H9 (cell line): ENCODE results near the gene SEMA5A. TPM values are rescaled to one million over a fixed set of nuclear protein-coding genes. Genes with fewer than 3 reads are reported as not detected.

Source experiments
- DNase-seq: peaks from one replicate; pipeline ENCODE4 v3.0.0-alpha.2; 2017
- H2AFZ ChIP-seq: one replicate; pipeline ENCODE4 v1.6.1; 2013; ENCODE audit warnings: mild to moderate bottlenecking, low read length, control low read depth, moderate library complexity
- H2AK5ac ChIP-seq: 2 replicates; pipeline ENCODE4 v1.6.1; 2013; ENCODE audit warnings: low read length, control low read depth, mixed read lengths; ENCODE audit not compliant: insufficient read length
- H2BK120ac ChIP-seq: one replicate; pipeline ENCODE4 v1.6.1; 2013; ENCODE audit warnings: low read depth, mild to moderate bottlenecking, low read length, control low read depth, inconsistent platforms; ENCODE audit not compliant: poor library complexity, severe bottlenecking
- H2BK12ac ChIP-seq: 2 replicates; pipeline ENCODE4 v1.6.1; 2013; ENCODE audit warnings: low read length, control low read depth, mixed read lengths, low read depth; ENCODE audit not compliant: insufficient read length
- H2BK15ac ChIP-seq: 2 replicates; pipeline ENCODE4 v1.6.1; 2013; ENCODE audit warnings: low read depth, low read length, control low read depth
- H2BK20ac ChIP-seq: one replicate; pipeline ENCODE4 v1.6.1; 2013; ENCODE audit warnings: low read depth, mild to moderate bottlenecking, low read length, control low read depth, inconsistent platforms; ENCODE audit not compliant: poor library complexity, severe bottlenecking
- H2BK5ac ChIP-seq: 2 replicates; pipeline ENCODE4 v1.6.1; 2013; ENCODE audit warnings: low read length, control low read depth, mixed read lengths; ENCODE audit not compliant: insufficient read length
- H3K14ac ChIP-seq: 2 replicates; pipeline ENCODE4 v1.6.1; 2013; ENCODE audit warnings: low read length, control low read depth; ENCODE audit not compliant: insufficient read depth
- H3K18ac ChIP-seq: 2 replicates; pipeline ENCODE4 v1.6.1; 2013; ENCODE audit warnings: low read depth, mild to moderate bottlenecking, mixed read lengths, low read length, control low read depth; ENCODE audit not compliant: insufficient read length
- H3K23ac ChIP-seq: 2 replicates; pipeline ENCODE4 v1.6.1; 2013; ENCODE audit warnings: low read length, control low read depth, mixed read lengths, low read depth; ENCODE audit not compliant: insufficient read length
- H3K23me2 ChIP-seq: 2 replicates; pipeline ENCODE4 v1.6.1; 2013; ENCODE audit warnings: low read depth, mild to moderate bottlenecking, mixed read lengths, low read length, control low read depth; ENCODE audit not compliant: insufficient read length, poor library complexity, severe bottlenecking
- H3K27ac ChIP-seq: 2 replicates; pipeline ENCODE4 v1.5.1; 2013; ENCODE audit warnings: low read length, control low read depth, mixed read lengths, low read depth; ENCODE audit not compliant: insufficient read length
- H3K27me3 ChIP-seq: 2 replicates; pipeline ENCODE4 v1.6.1; 2013; ENCODE audit warnings: low read length, control low read depth, inconsistent platforms; ENCODE audit not compliant: insufficient read depth
- H3K4ac ChIP-seq: 2 replicates; pipeline ENCODE4 v1.6.1; 2013; ENCODE audit warnings: low read depth, mild to moderate bottlenecking, control low read depth, inconsistent platforms, low read length, moderate library complexity
- H3K4me1 ChIP-seq: 2 replicates; pipeline ENCODE4 v1.6.1; 2013; ENCODE audit warnings: low read length, control low read depth, inconsistent platforms; ENCODE audit not compliant: insufficient read depth
- H3K4me2 ChIP-seq: 2 replicates; pipeline ENCODE4 v1.6.1; 2013; ENCODE audit warnings: low read length, control low read depth, mixed read lengths; ENCODE audit not compliant: insufficient read length, insufficient read depth
- H3K56ac ChIP-seq: 2 replicates; pipeline ENCODE4 v1.6.1; 2013; ENCODE audit warnings: low read depth, mild to moderate bottlenecking, mixed read lengths, low read length, control low read depth; ENCODE audit not compliant: insufficient read length
- H3K79me1 ChIP-seq: 2 replicates; pipeline ENCODE4 v1.6.1; 2013; ENCODE audit warnings: low read depth, mild to moderate bottlenecking, moderate library complexity, low read length, control low read depth, inconsistent platforms; ENCODE audit not compliant: insufficient read depth, poor library complexity, severe bottlenecking
- H3K79me2 ChIP-seq: 2 replicates; pipeline ENCODE4 v1.6.1; 2013; ENCODE audit warnings: low read length, control low read depth, inconsistent platforms; ENCODE audit not compliant: insufficient read depth
- H3K9ac ChIP-seq: 2 replicates; pipeline ENCODE4 v1.6.1; 2013; ENCODE audit warnings: low read length, control low read depth, mixed read lengths; ENCODE audit not compliant: insufficient read length; ENCODE audit errors: extremely low read depth
- H3K9me3 ChIP-seq: one replicate; pipeline ENCODE4 v1.6.1; 2013; ENCODE audit warnings: low read depth, low read length, inconsistent platforms; ENCODE audit not compliant: control insufficient read depth
- H3T11ph ChIP-seq: one replicate; pipeline ENCODE4 v1.6.1; 2013; ENCODE audit warnings: mild to moderate bottlenecking, low read length, control low read depth, inconsistent platforms
- H4K20me1 ChIP-seq: one replicate; pipeline ENCODE4 v1.6.1; 2013; ENCODE audit not compliant: control insufficient read depth, insufficient read length, insufficient read depth
- H4K5ac ChIP-seq: 2 replicates; pipeline ENCODE4 v1.6.1; 2013; ENCODE audit warnings: low read depth, mild to moderate bottlenecking, mixed read lengths, low read length, control low read depth; ENCODE audit not compliant: insufficient read length
- H4K8ac ChIP-seq: replicated peaks from 2 replicates; pipeline ENCODE4 v1.6.1; 2013; ENCODE audit warnings: low read length, control low read depth, mixed read lengths, low read depth; ENCODE audit not compliant: insufficient read length
- H4K91ac ChIP-seq: 2 replicates; pipeline ENCODE4 v1.6.1; 2013; ENCODE audit warnings: low read depth, mild to moderate bottlenecking, moderate library complexity, mixed read lengths, low read length, control low read depth; ENCODE audit not compliant: insufficient read length
- H3K27ac Mint-ChIP-seq, 3 experiments: 2 replicates in 2 of 3; 3 replicates in 1 of 3; pipeline ENCODE4 v1.8.0; 2020 to 2021; ENCODE audit warnings: mixed read lengths in 3 of 3, mild to moderate bottlenecking in 1 of 3, moderate library complexity in 1 of 3
- H3K27me3 Mint-ChIP-seq: 2 replicates; pipeline ENCODE4 v1.8.0; 2021; ENCODE audit warnings: low read depth, mild to moderate bottlenecking, moderate library complexity, mixed read lengths
- H3K36me3 Mint-ChIP-seq, 3 experiments: 2 replicates in 2 of 3; 3 replicates in 1 of 3; pipeline ENCODE4 v1.8.0; 2020 to 2021; ENCODE audit warnings: low read depth in 3 of 3, mixed read lengths in 3 of 3; ENCODE audit not compliant: insufficient read depth in 1 of 3
- H3K4me1 Mint-ChIP-seq, 2 experiments: 2 replicates each; pipeline ENCODE4 v1.8.0; 2020; ENCODE audit warnings: mixed read lengths in 2 of 2
- H3K4me3 Mint-ChIP-seq, 2 experiments: 2 replicates in 1 of 2; 3 replicates in 1 of 2; pipeline ENCODE4 v1.8.0; 2020 to 2021; ENCODE audit warnings: mild to moderate bottlenecking in 2 of 2, mixed read lengths in 2 of 2, moderate library complexity in 1 of 2
- H3K9me3 Mint-ChIP-seq, 2 experiments: 2 replicates in 1 of 2; 3 replicates in 1 of 2; pipeline ENCODE4 v1.8.0; 2020; ENCODE audit warnings: mild to moderate bottlenecking in 2 of 2, mixed read lengths in 2 of 2, moderate library complexity in 1 of 2
- whole genome bisulfite sequencing: extraction: QIAGEN DNeasy Blood & Tissue Kit; methylation state at CpG from one replicate; pipeline ENCODE4 v1.1.7; 2013; ENCODE audit warnings: missing lambda C conversion rate, low lambda C conversion rate, mixed read lengths; ENCODE audit not compliant: insufficient read length; ENCODE audit errors: extremely low coverage; 5-methylcytosine and 5-hydroxymethylcytosine counted together
- total RNA-seq: library from RNA; stranded (reverse); gene quantifications from 2 replicates; pipeline ENCODE4 v1.2.1, GENCODE V29; 2021
- TF ChIP-seq, protein P1 (sequence below): fragments of 200-600 bp; sonication (generic); conservative IDR thresholded peaks from 3 replicates; pipeline ENCODE4 v1.8.0; 2021; ENCODE audit warnings: antibody characterized with exemption, mild to moderate bottlenecking

SEMA5A gene
- total RNA-seq, 1 experiment from 2014 or later = 4.3 TPM

DNA sequence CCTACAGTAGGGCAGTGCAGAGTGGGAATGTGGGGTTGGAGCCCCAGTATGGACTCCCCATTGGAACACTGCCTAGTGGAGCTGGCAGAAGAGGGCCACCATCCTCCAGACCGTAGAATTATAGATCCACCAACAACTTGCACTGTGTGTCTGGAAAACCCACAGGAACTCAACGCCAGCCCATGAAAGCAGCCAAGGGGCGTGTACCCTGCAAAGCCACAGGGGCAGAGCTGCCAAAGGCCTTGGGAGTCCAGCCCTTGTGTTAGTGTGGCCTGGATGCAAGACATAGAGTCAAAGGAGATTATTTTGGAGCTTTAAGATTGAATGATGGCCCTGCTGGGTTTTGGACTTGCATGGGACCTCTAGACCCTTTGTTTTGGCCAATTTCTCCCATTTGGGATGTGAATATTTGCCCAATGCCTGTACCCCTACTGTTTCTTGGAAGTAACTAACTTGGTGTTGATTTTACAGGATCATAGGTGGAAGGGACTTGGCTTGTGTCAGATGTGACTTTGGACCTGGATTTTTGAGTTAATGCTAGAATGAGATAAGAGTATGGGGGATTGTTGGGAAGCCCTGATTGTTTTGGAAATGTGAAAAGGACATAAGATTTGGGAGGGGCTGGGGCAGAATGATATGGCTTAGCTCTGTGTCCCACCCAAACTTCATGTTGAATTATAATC, 266.8 kb downstream of the SEMA5A start:
- Histone ChIP-seq H2AFZ (no peak overlapping the region), H2BK15ac (no peak overlapping the region), H3K23ac (no peak overlapping the region), H3K27me3 (no peaks in the 10 kb centered on the region), H3K79me2 (no peaks in the 10 kb centered on the region), H2BK20ac (no peak overlapping the region), H2BK120ac (no peak overlapping the region), H3K56ac (no peak overlapping the region), H3K4me1 (no peaks in the 10 kb centered on the region), H3K14ac (no peak overlapping the region), H2BK5ac (no peak overlapping the region), H2BK12ac (no peak overlapping the region), H4K91ac (no peak overlapping the region), H3T11ph (no peak overlapping the region), H4K5ac (no peak overlapping the region), H3K27ac (no peak overlapping the region), H4K20me1 (no peaks in the 10 kb centered on the region), H3K4ac (no peak overlapping the region), H3K9ac (no peak overlapping the region), H2AK5ac (no peak overlapping the region), H3K9me3 (peaks cover 10% of the 10 kb centered on the region), H3K4me2 (no peak overlapping the region), H3K79me1 (no peaks in the 10 kb centered on the region), H3K23me2 (no peaks in the 10 kb centered on the region), H3K18ac (no peak overlapping the region), H4K8ac (no peak overlapping the region)
- Mint-ChIP-seq H3K36me3 (peaks cover 13 to 18% (median 14%) of the 10 kb centered on the region in 3 experiments; a peak in 6 of 7 replicates), H3K27me3 (no peaks in the 10 kb centered on the region), H3K27ac (no peak overlapping the region), H3K4me3 (no peak overlapping the region), H3K9me3 (peaks cover 15 to 33% of the 10 kb centered on the region in 2 experiments), H3K4me1 (no peaks in the 10 kb centered on the region)
- no peak for DNase-seq
- TF ChIP-seq, protein P1, sequence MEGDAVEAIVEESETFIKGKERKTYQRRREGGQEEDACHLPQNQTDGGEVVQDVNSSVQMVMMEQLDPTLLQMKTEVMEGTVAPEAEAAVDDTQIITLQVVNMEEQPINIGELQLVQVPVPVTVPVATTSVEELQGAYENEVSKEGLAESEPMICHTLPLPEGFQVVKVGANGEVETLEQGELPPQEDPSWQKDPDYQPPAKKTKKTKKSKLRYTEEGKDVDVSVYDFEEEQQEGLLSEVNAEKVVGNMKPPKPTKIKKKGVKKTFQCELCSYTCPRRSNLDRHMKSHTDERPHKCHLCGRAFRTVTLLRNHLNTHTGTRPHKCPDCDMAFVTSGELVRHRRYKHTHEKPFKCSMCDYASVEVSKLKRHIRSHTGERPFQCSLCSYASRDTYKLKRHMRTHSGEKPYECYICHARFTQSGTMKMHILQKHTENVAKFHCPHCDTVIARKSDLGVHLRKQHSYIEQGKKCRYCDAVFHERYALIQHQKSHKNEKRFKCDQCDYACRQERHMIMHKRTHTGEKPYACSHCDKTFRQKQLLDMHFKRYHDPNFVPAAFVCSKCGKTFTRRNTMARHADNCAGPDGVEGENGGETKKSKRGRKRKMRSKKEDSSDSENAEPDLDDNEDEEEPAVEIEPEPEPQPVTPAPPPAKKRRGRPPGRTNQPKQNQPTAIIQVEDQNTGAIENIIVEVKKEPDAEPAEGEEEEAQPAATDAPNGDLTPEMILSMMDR = no peak
- WGBS = no CpG with 5 or more reads among the region's 3 CpGs
